ENCODE measurements around the gene ZBTB46. TPM values are rescaled to one million over a fixed set of nuclear protein-coding genes. Genes with fewer than 3 reads are reported as not detected.

ZBTB46 gene
- polyA plus RNA-seq, 12 donors = 9.7 to 23.8 (median 15.9) TPM; not detected in 1

DNA sequence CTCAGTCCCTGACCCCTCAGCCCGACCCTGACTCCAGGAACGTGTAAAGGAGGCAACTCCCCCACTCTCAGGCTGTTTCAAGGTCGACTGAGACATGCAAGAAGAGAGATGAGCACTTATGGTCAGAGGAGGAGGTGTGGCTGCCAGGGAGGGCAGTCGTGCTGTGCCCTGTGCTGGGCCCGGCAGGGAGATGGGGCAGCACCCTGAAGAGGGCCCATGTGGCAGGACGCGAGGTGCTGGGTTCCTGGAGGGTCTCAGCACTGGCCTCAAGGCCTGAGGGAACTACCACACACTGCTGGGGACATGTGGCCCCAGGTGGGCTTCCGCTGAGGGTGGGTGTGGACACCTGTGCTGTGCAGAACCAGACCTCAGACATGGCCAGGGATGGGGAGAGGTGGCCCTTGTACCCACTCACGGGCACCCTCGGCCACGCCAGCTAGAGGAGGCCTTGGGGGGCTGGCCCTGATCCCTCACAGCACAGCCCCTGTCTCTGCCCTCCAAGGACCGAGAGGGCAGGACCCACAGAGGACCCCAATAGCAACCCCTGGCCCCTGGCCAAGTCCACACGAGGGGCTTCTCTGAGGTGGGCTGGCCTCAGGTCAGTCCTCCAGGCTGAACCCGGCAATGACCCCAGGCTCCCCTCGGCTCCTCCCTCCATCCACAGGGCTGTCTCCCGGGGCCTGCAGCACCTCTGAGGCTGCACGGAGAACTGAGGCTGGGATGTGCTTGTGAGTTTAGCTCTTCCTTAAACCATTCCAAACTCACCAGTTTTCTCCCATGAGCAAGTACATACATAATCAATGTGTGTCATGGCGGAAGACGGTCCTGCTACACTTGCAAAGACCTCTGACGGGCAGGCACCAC, 82.8 kb downstream of the ZBTB46 start:
- DNase-seq = no peak

DNA sequence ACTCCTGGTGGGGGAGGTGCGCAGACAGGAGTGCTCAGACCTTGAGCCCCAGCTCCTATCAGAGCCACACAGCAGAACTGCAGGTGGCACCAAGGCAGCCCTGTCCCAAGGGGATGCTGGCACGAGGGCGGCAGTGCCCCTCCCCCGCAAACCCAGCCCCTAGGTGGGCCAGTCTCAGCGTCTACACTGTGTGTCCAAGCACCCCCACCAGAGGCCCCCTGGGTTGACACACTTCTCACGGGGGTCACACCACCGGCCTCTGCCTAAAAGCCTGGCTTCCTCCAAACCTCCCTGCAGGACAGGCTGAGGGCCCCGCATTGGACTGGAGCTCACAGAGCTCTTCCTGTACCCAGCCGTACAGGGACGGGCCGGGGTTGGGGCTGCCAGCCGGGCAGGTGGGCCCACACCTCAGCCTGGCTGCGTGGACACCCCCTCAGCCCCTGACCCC, 83.4 kb downstream of the ZBTB46 start:
- no peak for DNase-seq

DNA sequence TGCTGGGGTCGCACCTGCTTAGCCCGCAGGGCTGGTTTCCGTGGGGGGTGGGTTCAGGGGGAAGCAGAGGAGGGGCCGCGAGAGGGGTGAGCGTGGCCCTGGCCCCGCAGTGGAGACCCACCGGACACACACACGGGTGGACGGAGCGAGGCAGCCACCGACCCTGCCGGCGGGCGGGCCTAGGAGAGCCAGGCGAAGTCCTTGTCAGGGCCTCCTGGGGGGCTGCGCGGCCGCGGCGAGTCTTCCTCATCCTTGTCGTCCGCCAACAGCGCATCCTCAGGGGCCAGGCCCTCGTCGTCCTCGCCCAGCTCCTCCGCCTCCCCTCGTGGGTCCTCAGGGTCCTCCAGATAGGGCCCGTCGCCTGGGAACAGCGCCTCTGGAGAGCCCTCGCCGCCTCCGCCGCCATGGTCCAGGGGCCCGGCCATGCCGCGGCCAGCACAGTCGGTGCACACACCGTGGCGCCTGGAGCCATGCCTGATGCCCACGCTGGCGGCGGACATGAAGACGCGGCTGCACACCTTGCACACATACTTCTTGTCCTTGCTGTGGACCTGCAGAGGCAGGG, 84.2 kb downstream of the ZBTB46 start:
- no peak for DNase-seq

DNA sequence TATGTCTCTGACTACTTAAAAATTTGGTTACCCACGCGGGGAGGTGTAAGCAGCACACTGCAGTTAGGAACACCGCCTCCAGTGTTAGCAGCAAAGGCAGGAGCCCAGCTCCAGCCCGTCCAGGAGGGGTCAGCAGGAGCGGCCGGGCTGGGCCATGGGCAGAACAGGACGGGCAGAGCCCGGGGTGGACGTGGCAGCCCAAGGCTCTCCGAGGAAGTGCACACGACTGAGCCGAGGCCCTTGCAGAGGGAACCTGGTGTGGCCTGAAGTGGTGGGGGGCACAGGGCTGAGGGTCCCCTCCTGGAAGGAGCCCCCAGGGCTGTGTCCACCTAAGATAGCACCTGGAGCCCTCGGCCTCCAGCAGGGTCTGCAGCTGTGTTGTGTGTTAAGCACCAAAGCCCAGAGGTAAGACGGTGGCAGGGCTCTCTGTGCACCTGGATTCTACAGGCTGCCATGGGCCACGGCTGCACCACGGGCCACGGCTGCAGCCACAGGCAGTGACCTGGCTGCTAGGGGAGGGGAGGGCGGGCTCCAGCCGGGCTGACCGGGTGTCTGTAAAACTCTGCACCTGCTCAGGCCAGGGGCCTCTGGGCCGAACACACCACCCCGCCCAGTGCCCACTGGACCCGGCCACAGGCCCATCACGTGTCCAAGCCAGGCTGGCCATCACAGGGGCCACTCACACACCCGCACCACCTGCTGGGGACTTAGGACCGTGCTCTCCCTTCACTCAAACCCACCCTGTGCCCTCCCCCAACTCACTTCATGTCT, 84.9 kb downstream of the ZBTB46 start:
- DNase-seq = no peak

DNA sequence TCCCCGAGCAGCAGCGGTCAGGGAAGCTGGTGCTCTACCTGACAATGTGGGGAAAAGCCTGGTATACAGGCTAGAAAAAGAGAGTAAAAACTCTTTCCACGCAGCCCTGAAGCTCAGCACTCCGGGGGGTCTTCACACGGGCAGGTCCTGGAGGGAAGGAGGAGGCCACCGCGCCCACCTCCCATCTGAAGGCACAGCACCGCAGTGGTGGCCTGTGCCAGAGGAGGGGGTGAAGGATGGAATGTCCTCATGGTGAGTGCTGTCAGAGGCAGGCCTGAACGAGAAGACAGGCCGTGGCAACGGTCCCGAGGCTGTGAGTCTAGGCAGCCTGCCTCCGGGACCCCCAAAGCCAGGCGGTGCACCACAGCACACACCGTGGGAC, 85.6 kb downstream of the ZBTB46 start:
- DNase-seq = no peak

- DNase-seq = no peak
These were observed 86.3 kb downstream of the ZBTB46 start for GRCh38 chr20:63744574-63745423.

DNA sequence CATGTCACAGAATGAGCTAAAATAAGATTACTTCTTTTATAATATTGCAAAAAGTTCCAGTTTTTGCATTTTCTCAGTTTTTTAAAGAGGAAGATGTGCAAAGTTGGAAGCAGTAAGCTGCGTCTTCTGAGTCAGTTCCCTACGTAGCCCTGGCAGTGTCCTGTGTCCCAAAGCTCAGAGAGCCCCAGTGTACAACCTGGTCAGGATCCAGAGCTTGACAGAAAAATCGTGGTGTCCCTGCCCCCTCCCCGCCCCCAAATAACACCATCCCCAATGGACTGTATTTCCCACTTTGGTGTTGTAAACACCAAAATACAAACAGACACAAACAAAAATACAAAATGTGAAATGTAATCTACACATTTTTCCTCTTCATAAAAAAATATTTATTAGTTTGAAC, 86.9 kb downstream of the ZBTB46 start:
- DNase-seq = no peak

GRCh38 chr20:63743210-63743970, 87.7 kb downstream of the ZBTB46 start:
- no peak for DNase-seq

- DNase-seq = no peak
These were observed 88.6 kb downstream of the ZBTB46 start for GRCh38 chr20:63742381-63743024.

DNA sequence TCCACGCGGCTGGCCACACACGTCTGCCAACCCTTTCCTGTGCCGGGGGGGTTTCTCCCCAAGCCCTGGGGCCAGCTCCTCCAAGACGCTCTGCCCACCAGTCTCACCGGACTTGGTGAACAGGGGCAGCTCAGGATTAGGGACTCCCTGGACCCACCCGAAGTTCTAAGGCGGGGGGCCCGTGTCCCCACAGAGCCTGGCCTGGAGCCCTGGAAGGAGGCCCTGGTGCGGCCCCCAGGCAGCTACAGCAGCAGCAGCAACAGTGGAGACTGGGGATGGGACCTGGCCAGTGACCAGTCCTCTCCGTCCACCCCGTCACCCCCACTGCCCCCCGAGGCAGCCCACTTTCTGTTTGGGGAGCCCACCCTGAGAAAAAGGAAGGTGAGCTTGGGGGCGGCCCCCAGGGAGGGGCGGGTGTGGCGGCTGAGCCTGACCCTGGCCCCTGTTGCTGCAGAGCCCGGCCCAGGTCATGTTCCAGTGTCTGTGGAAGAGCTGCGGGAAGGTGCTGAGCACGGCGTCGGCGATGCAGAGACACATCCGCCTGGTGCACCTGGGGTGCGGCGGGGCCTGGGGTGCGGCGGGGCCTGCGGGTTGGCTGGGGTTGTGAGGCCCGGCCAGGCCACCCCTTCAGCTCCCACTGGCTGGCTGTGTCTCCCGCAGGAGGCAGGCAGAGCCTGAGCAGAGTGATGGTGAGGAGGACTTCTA, 89.2 kb downstream of the ZBTB46 start:
- DNase-seq = no peak

DNA sequence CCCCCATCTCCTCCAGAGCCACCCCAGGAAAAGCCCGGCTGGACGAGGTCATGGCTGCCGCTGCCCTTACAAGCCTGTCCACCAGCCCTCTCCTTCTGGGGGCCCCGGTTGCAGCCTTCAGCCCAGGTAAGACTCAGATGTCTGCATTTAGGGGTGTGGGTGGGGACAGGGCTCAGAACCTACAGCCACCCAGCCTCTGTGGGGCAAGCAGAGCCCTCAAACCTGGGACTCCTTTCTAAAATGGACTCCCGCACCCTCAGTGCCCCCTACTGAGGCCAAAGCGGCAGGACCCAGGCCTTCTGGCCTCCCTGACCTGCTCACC, 89.7 kb downstream of the ZBTB46 start:
- no peak for DNase-seq

GRCh38 chr20:63740627-63741353, 90.3 kb downstream of the ZBTB46 start:
- peak; percentile 93 for DNase-seq

DNA sequence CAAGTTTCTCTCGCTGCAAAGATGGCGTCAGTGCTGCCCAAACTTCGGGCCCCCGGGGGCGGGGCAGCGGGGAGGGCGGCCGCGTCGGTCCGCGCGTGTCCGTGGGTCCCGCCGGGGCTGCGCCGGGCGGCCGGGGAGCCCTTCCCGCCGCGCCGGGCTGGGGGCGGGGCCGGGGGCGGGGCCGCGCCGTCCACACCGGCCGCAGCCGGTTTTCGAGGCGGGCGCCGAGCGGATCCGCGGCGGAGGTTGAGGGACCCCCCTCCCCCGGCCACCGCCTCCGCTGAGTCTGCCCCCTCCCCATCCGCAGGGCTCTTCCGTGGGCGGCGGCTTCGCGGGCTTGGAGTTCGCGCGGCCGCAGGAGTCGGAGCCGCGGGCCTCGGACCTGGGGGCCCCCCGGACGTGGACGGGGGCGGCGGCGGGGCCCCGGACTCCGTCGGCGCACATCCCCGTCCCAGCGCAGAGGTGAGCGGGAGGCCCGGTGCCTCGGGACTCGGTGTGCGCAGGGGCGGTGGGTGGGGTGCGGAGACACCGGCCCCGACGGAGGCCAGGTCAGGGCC, 90.9 kb downstream of the ZBTB46 start:
- DNase-seq = no peak

- peak; percentile 77 for DNase-seq
These were observed 91.7 kb downstream of the ZBTB46 start, which contains the start of gene SLC2A4RG for GRCh38 chr20:63739130-63740069. Gene SLC2A4RG (plus strand): TSS chr20:63739776. CDS start chr20:63739913, 137 bp downstream.

- DNase-seq = peak; percentile 59
These were observed 92.4 kb downstream of the ZBTB46 start for GRCh38 chr20:63738687-63739129.

- DNase-seq = no peak
These were observed 92.9 kb downstream of the ZBTB46 start for GRCh38 chr20:63737945-63738686.

DNA sequence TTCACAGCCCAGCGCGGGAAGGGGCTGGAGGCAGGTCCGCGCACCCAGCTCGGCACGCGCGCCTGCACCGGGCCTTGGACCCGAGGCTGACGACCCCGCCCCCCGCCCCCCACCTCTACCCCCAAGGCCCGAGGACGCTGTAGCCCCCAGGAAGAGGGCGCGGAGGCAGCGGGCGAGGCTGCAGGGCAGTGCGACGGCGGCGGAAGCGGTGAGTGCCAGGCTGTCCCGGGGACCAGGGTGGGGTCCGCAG, 93.4 kb downstream of the ZBTB46 start:
- no peak for DNase-seq
